ENCODE data around the gene NPAS3. TPM values are rescaled to one million over a fixed set of nuclear protein-coding genes. Genes with fewer than 3 reads are reported as not detected.

Gene NPAS3
- total RNA-seq, 1 experiment from 2014 or later, result not detected

- ChIA-PET POLR2A (no interaction called here), RAD21 (ENCODE audit: low non-redundant PET in 1 of 2, low total read pairs in 2 of 2, uncharacterized antibody in 2 of 2, unreplicated experiment in 2 of 2) (no interaction called here), CTCF (no interaction called here)
- no peaks in the 10 kb centered on the region for H3K4me1 ChIP-seq (ENCODE audit: control insufficient read depth in 1 of 2, insufficient read depth in 2 of 2, low read length in 2 of 2)
- H3K79me2 ChIP-seq (ENCODE audit: insufficient read depth, low read length), result no peaks in the 10 kb centered on the region
- no peaks in the 10 kb centered on the region for H3K9me3 ChIP-seq (ENCODE audit: control insufficient read depth in 1 of 2, insufficient read depth in 1 of 2, low read depth in 1 of 2, low read length in 2 of 2)
- TF ChIP-seq RAD21 (IDR thresholded peaks at IDR 0.05; ENCODE audit: low read depth) (no peak), CTCF (IDR thresholded peaks at IDR 0.05 in 2 of 3, conservative IDR thresholded peaks at IDR 0.05 in 1 of 3; ENCODE audit: borderline replicate concordance in 1 of 3, insufficient read depth in 1 of 3, low read depth in 2 of 3, low read length in 2 of 3) (no peak), CBX3 (IDR thresholded peaks at IDR 0.05; ENCODE audit: low read depth) (no peak), CEBPB (IDR thresholded peaks at IDR 0.05; ENCODE audit: low read depth) (no peak), EGR1 (IDR thresholded peaks at IDR 0.05; ENCODE audit: low read depth) (no peak), ZNF274 (IDR thresholded peaks at IDR 0.05; ENCODE audit: low read depth, low read length) (no peak), ZBTB33 (IDR thresholded peaks at IDR 0.05; ENCODE audit: extremely low read depth, insufficient replicate concordance, low read length) (no peak), ZFX (IDR thresholded peaks at IDR 0.05) (no peak), REST (IDR thresholded peaks at IDR 0.05; ENCODE audit: low read depth) (no peak), ELF1 (IDR thresholded peaks at IDR 0.05; ENCODE audit: borderline replicate concordance, low read depth) (no peak)
- DNase-seq (ENCODE audit: low read depth, low spot score) (no peak), ATAC-seq (no peak)
- H4K20me1 ChIP-seq (ENCODE audit: insufficient read depth), result no peaks in the 10 kb centered on the region
- H3K27me3 ChIP-seq (ENCODE audit: insufficient read depth, low read length), result peaks cover 46% of the 10 kb centered on the region
- no peak overlapping the region for H3K27ac ChIP-seq (ENCODE audit: low read depth, low read length)
- intact Hi-C loops (cut with micrococcal nuclease), result no loop called here
- H3K4me2 ChIP-seq (ENCODE audit: low read length), result no peak overlapping the region
- H2AFZ ChIP-seq (ENCODE audit: low read depth, low read length, poor library complexity, severe bottlenecking), result no peak overlapping the region
- H3K36me3 ChIP-seq (ENCODE audit: control insufficient read depth in 1 of 2, insufficient read depth in 2 of 2, low read length in 2 of 2), result no peaks in the 10 kb centered on the region
- H3K4me3 ChIP-seq (replicated peaks in 1 of 2; ENCODE audit: low read depth in 1 of 2, low read length in 2 of 2), result no peak overlapping the region
- no TSS peak for BruUV-seq (replicated peaks)
- H3K9me2 ChIP-seq (ENCODE audit: insufficient read depth), result no peaks in the 10 kb centered on the region
- no peak overlapping the region for H3K9ac ChIP-seq (ENCODE audit: low read length)
Measured at GRCh38 chr14:33710273-33710672, 771.6 kb downstream of the NPAS3 start.
